Right lobe of liver (tissue), 6 donors: Measurements from ENCODE around the gene N4BP2L2. TPM values are rescaled to one million over a fixed set of nuclear protein-coding genes. Genes with fewer than 3 reads are reported as not detected.

Experiments
- ATAC-seq, 4 donors: fragments of 200-7000 bp; cut with Tn5 transposase; one replicate each; pipeline ENCODE4 v1.9.1; 2020; ENCODE audit warnings: mild to moderate bottlenecking in 4 of 4, moderate library complexity in 4 of 4
- DNase-seq, 3 donors: peaks; one replicate each; pipeline ENCODE4 v3.0.0-alpha.2; 2020
- H3K27ac ChIP-seq, 3 donors: fragments of 200-600 bp; one replicate each; pipeline ENCODE4 v1.8.0; 2022
- H3K27me3 ChIP-seq, 2 donors: fragments of 200-600 bp; one replicate each; pipeline ENCODE4 v1.8.0; 2022
- H3K36me3 ChIP-seq, 4 donors: fragments of 200-600 bp; sonication (generic) in 1 of 4; one replicate each; pipeline versions ENCODE4 v1.5.1 to v1.8.0; 2017 to 2022; ENCODE audit warnings: control low read depth in 1 of 4
- H3K4me1 ChIP-seq, 4 donors: fragments of 200-600 bp; sonication (generic) in 1 of 4; one replicate each; pipeline versions ENCODE4 v1.5.1 to v1.8.0; 2017 to 2022; ENCODE audit warnings: control low read depth in 1 of 4
- H3K4me3 ChIP-seq, 3 donors: fragments of 200-600 bp; one replicate each; pipeline ENCODE4 v1.8.0; 2022
- H3K9me3 ChIP-seq, 4 donors: fragments of 200-600 bp; sonication (generic) in 1 of 4; one replicate each; pipeline versions ENCODE4 v1.5.1 to v1.8.0; 2017 to 2022; ENCODE audit warnings: control low read depth in 1 of 4
- POLR2A ChIP-seq: fragments of 450-650 bp; IDR thresholded peaks from one replicate; pipeline ENCODE4 v1.6.1; 2017; ENCODE audit warnings: antibody characterized with exemption, mild to moderate bottlenecking
- WGBS: methylation state at CpG from one replicate; pipeline ENCODE4 v1.1.6; 2018; ENCODE audit warnings: low coverage, low lambda C conversion rate; ENCODE audit not compliant: insufficient coverage; ENCODE audit errors: missing lambda C conversion rate; 5-methylcytosine and 5-hydroxymethylcytosine counted together
- intact Hi-C, 2 donors: fragments of 100-400 bp; cut with DNase I; formaldehyde crosslinking; loops; one replicate each; pipeline versions ENCODE4 v1.11.2 to v1.14.1; 2022
- total RNA-seq, 6 experiments: library from RNA; depleted of rRNA in 2 of 6; stranded (reverse); fragments of >200 nt in 2 of 6; fragmentation: NEBNext Ultra II Directional in 3 of 6; extraction: Animal tissue kit (Norgen Biotek cat#: 25700) in 3 of 6; gene quantifications; one replicate each; pipeline versions ENCODE4 v1.1.0 to v1.2.4, GENCODE V29; 2016 to 2023
- TF ChIP-seq, protein P1 (sequence below), 4 donors: fragments of 200-600 bp in 3 of 4; fragments of 450-650 bp in 1 of 4; IDR thresholded peaks; one replicate each; pipeline versions ENCODE4 v1.5.1 to v1.8.0; 2016 to 2022; ENCODE audit warnings: antibody characterized with exemption in 4 of 4, mild to moderate bottlenecking in 2 of 4
- donor health status: DM: no; HTN: yes; CAD: no.
- donor health status: DM: no; HTN: no; CAD: no.
- donor health status: DM: no; HTN: no; CAD: no.
- donor health status: DM: no; HTN: yes; CAD: no.
- donor health status: DM: no; HTN: yes; CAD: no.

N4BP2L2 gene
- total RNA-seq, 6 experiments from 2014 or later: 48.8 to 99.7 (median 61.1) TPM

DNA sequence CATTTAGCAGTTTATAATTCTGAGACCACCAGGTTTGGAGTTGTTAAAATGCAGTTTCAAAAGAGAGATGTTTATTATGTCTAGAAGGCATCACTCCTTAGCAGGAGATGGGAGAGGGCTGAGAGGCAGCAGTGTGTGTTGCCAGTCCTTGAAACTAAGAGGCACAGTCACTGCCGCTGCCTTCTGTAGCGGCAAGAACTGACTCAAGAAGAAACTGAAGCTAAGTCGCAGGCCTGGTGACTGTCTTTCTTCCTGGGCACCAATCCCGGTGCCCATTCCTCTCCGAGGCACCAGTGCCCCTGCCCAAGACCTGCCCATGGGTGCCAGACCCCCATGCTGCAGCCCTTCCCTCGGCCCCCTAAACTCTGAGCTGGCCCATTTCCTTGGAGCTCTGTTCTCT, 130.7 kb downstream of the N4BP2L2 start:
- Histone ChIP-seq H3K4me3 (no peak overlapping the region), H3K4me1 (peaks cover 0 to 24% (median 9%) of the 10 kb centered on the region in 4 donors), H3K27me3 (no peaks in the 10 kb centered on the region), H3K27ac (no peak overlapping the region), H3K9me3 (no peaks in the 10 kb centered on the region), H3K36me3 (peaks cover 0 to 35% (median 9%) of the 10 kb centered on the region in 4 donors)
- intact Hi-C loops: no loop called here
- no peak for TF ChIP-seq POLR2A
- TF ChIP-seq, protein P1, sequence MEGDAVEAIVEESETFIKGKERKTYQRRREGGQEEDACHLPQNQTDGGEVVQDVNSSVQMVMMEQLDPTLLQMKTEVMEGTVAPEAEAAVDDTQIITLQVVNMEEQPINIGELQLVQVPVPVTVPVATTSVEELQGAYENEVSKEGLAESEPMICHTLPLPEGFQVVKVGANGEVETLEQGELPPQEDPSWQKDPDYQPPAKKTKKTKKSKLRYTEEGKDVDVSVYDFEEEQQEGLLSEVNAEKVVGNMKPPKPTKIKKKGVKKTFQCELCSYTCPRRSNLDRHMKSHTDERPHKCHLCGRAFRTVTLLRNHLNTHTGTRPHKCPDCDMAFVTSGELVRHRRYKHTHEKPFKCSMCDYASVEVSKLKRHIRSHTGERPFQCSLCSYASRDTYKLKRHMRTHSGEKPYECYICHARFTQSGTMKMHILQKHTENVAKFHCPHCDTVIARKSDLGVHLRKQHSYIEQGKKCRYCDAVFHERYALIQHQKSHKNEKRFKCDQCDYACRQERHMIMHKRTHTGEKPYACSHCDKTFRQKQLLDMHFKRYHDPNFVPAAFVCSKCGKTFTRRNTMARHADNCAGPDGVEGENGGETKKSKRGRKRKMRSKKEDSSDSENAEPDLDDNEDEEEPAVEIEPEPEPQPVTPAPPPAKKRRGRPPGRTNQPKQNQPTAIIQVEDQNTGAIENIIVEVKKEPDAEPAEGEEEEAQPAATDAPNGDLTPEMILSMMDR (IDR thresholded peaks at IDR 0.05): no peak
- no peak for ATAC-seq
- WGBS: no CpG with 5 or more reads among the region's 6 CpGs
- DNase-seq: no peak

DNA sequence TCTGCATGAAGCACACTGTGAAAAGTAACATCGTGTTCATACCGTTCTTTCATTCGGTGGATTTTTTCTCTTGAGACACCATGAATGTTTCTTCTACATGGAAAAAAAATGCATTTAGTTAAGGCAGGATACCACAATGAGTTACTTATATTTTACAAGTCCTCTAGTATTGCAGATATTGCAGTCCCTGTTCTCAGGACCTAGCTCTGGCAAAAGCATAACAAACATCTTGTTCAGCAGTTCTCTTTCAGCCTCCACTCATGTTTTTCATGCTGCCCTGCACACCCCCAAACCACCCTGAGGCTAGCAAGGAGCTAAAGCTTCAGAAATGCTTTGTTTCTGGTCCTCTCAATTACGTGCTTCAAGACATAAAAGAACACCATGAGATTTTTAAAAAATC, 135.5 kb downstream of the N4BP2L2 start:
- Histone ChIP-seq H3K4me1 (no peaks in the 10 kb centered on the region), H3K36me3 (peaks cover 0 to 52% (median 14%) of the 10 kb centered on the region in 4 donors), H3K4me3 (no peak overlapping the region), H3K27me3 (no peaks in the 10 kb centered on the region), H3K9me3 (no peaks in the 10 kb centered on the region), H3K27ac (no peak overlapping the region)
- intact Hi-C loops: no loop called here
- ATAC-seq (no peak), DNase-seq (no peak)
- TF ChIP-seq, protein P1 (IDR thresholded peaks at IDR 0.05): no peak
- no peak for TF ChIP-seq POLR2A
- 94% methylated on average over 4 of the region's 4 CpGs for WGBS

DNA sequence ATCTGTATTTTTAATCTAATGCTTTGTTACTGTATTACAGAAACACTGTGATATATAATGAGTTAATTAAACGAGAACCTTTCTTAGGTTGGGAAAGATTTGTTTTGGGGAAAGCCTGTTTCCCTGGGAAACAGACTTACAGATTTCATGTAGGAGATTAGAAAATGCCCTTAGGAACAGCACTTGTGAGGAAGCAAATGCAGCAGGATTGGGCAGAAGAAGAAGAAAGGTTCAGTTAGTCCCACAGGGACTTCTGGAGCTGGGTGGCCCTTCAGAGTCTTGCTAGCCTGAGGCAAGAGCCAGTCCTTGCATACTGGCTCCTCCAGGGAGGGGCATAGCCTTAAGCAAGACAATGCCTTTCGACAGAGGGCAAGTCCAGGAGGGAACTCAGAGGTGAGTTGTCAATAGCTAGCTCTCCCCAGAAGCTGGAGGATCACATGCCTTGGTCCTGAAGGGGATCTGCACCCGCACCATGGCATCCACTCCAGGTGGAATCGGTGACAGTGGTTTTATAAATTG, 147.4 kb downstream of the N4BP2L2 start:
- TF ChIP-seq POLR2A: no peak
- TF ChIP-seq, protein P1 (IDR thresholded peaks at IDR 0.05): no peak
- H3K4me3 ChIP-seq: no peak overlapping the region
- intact Hi-C loops: no loop called here
- DNase-seq (no peak), ATAC-seq (no peak)
- H3K4me1 ChIP-seq: no peaks in the 10 kb centered on the region
- H3K36me3 ChIP-seq: no peaks in the 10 kb centered on the region
- H3K9me3 ChIP-seq: no peaks in the 10 kb centered on the region
- WGBS: 75% methylated on average over 3 of the region's 4 CpGs
- no peak overlapping the region for H3K27ac ChIP-seq
- no peaks in the 10 kb centered on the region for H3K27me3 ChIP-seq

DNA sequence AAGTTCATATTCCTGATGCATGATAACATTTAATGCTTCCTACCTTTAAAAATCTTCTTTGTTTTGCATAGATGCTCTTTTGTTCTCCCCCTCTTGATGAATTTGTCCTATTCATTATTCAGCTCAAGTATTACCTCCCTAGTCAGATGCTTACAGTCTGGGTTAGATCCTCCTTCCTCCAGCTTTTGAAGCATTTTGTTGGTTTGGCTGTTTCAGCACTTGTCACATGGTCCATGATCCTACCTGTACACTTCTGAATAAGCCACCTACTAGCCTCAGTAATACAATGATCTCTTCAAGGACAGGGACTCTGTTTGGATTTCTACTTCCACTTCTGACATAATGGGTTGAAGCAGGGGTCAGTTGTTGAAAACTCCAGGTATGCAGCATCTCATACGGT, 148.1 kb downstream of the N4BP2L2 start:
- no peaks in the 10 kb centered on the region for H3K36me3 ChIP-seq
- ATAC-seq: no peak
- TF ChIP-seq, protein P1 (IDR thresholded peaks at IDR 0.05): no peak
- no peak for TF ChIP-seq POLR2A
- 80% methylated on average over 1 of the region's 1 CpG for WGBS
- intact Hi-C loops: no loop called here
- DNase-seq: no peak
- H3K27ac ChIP-seq: no peak overlapping the region
- no peaks in the 10 kb centered on the region for H3K9me3 ChIP-seq
- no peaks in the 10 kb centered on the region for H3K27me3 ChIP-seq
- H3K4me3 ChIP-seq: no peak overlapping the region
- no peaks in the 10 kb centered on the region for H3K4me1 ChIP-seq

DNA sequence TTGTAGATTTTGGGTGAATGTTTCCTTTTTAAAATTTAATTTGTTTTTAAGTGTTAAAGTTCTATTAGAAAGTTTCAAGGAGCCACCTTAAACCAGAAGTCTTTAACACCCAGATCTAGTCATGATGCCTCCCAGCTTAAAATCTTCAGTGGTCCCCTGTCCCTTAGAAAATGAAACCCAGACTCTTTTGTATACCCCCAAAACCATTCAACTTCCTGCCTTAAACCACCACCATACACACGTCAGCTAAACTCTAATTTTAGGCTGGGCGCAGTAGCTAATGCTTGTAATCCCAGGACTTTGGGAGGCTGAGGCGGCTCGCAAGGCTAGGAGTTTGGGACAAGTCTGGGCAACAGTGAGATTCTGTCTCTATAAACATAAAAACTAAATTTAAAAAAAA, 148.5 kb downstream of the N4BP2L2 start:
- H3K9me3 ChIP-seq: no peaks in the 10 kb centered on the region
- no peaks in the 10 kb centered on the region for H3K36me3 ChIP-seq
- WGBS: 56% methylated on average over 4 of the region's 4 CpGs
- ATAC-seq (no peak), DNase-seq (no peak)
- H3K27me3 ChIP-seq: no peaks in the 10 kb centered on the region
- no peaks in the 10 kb centered on the region for H3K4me1 ChIP-seq
- TF ChIP-seq, protein P1 (IDR thresholded peaks at IDR 0.05): no peak
- no peak for TF ChIP-seq POLR2A
- H3K27ac ChIP-seq: no peak overlapping the region
- intact Hi-C loops: no loop called here
- no peak overlapping the region for H3K4me3 ChIP-seq
